ENCODE data around the gene KRABD2. TPM values are rescaled to one million over a fixed set of nuclear protein-coding genes. Genes with fewer than 3 reads are reported as not detected.

The KRABD2 gene

GRCh38 chr17:8327303-8327649, 49.2 kb downstream of the KRABD2 start:
- TF ChIP-seq, protein P1, sequence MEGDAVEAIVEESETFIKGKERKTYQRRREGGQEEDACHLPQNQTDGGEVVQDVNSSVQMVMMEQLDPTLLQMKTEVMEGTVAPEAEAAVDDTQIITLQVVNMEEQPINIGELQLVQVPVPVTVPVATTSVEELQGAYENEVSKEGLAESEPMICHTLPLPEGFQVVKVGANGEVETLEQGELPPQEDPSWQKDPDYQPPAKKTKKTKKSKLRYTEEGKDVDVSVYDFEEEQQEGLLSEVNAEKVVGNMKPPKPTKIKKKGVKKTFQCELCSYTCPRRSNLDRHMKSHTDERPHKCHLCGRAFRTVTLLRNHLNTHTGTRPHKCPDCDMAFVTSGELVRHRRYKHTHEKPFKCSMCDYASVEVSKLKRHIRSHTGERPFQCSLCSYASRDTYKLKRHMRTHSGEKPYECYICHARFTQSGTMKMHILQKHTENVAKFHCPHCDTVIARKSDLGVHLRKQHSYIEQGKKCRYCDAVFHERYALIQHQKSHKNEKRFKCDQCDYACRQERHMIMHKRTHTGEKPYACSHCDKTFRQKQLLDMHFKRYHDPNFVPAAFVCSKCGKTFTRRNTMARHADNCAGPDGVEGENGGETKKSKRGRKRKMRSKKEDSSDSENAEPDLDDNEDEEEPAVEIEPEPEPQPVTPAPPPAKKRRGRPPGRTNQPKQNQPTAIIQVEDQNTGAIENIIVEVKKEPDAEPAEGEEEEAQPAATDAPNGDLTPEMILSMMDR (IDR thresholded peaks at IDR 0.05; ENCODE audit: unreplicated experiment): no peak
- Mint-ChIP-seq H3K9me3 (ENCODE audit: low read depth) (no peaks in the 10 kb centered on the region), H3K27ac (peak overlapping the region; percentile 5), H3K4me1 (ENCODE audit: low read depth) (peaks cover 6% of the 10 kb centered on the region), H3K4me3 (ENCODE audit: low read depth) (peak overlapping the region; percentile 78), H3K36me3 (ENCODE audit: insufficient read depth) (no peaks in the 10 kb centered on the region), H3K27me3 (peaks cover 22% of the 10 kb centered on the region)
- DNase-seq (ENCODE audit: low spot score, unreplicated experiment): no peak

Other genes starting within 250 kb of the KRABD2 start
- 37.2 and 40.8 TPM in 2 replicates for gene PER1, start 224.3 kb downstream of the KRABD2 start, total RNA-seq
- gene VAMP2, start 213.8 kb downstream of the KRABD2 start, total RNA-seq: 46.4 and 48.1 TPM in 2 replicates
- 24.6 and 28.1 TPM in 2 replicates for gene TMEM107, start 200.3 kb downstream of the KRABD2 start, total RNA-seq
- gene BORCS6, start 186.5 kb downstream of the KRABD2 start, total RNA-seq: 5.2 and 5.3 TPM in 2 replicates
- 52.7 and 54.9 TPM in 2 replicates for gene AURKB, start 166.1 kb downstream of the KRABD2 start, total RNA-seq
- gene CTC1, start 128.6 kb downstream of the KRABD2 start, total RNA-seq: 86.5 and 97.0 TPM in 2 replicates
- gene PFAS, start 127.4 kb downstream of the KRABD2 start, total RNA-seq: 110 and 112 TPM in 2 replicates
- 31.2 and 33.6 TPM in 2 replicates for gene RANGRF, start 88.0 kb downstream of the KRABD2 start, total RNA-seq
- 4.2 TPM in 2 replicates for gene SLC25A35, start 81.3 kb downstream of the KRABD2 start, total RNA-seq
- gene ARHGEF15, start 66.5 kb downstream of the KRABD2 start, total RNA-seq: 0.22 and 0.27 TPM in 2 replicates
- not detected in 2 replicates for gene ODF4, start 36.9 kb downstream of the KRABD2 start, total RNA-seq
- gene RPL26, start 6.5 kb upstream of the KRABD2 start, total RNA-seq: 1,699 and 1,778 TPM in 2 replicates
- gene RNF222, start 21.1 kb upstream of the KRABD2 start, total RNA-seq: not detected in 2 replicates
- gene NDEL1, start 59.2 kb upstream of the KRABD2 start, total RNA-seq: 30.5 and 40.5 TPM in 2 replicates

Measured in progenitor cell of endocrine pancreas (in vitro differentiated cells).